PC-9 (cell line): ENCODE measurements around the gene TRIM44.

Source experiments
- EZH2 ChIP-seq: fragments of 200-600 bp; sonication (generic); IDR thresholded peaks from 2 replicates; pipeline ENCODE4 v1.8.0; 2017; ENCODE audit warnings: antibody characterized with exemption, low read depth
- TF ChIP-seq, protein P1 (sequence below): fragments of 200-600 bp; sonication (generic); conservative IDR thresholded peaks from 2 replicates; pipeline ENCODE4 v1.6.1; 2017; ENCODE audit warnings: mixed run types, antibody characterized with exemption, mild to moderate bottlenecking, moderate library complexity

DNA sequence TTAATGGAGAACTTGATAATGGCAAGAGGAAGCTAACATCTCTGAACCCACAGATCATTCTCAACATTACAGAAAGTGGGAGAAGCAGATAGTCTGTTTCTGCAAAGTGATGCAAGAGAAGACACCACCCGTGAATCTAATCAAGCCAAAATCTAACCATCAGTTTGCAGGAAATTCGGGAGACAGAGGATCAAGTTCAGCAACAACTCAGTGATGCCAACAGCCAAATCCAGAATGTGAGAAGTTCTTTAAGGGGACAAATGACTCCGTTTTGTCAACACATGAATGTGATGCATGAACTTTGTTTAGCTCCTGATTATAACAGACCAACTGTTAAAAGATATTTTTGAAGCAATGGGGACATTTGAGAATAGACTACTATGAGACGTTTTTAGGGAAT is 186.0 kb downstream of the TRIM44 start:
- TF ChIP-seq, protein P1, sequence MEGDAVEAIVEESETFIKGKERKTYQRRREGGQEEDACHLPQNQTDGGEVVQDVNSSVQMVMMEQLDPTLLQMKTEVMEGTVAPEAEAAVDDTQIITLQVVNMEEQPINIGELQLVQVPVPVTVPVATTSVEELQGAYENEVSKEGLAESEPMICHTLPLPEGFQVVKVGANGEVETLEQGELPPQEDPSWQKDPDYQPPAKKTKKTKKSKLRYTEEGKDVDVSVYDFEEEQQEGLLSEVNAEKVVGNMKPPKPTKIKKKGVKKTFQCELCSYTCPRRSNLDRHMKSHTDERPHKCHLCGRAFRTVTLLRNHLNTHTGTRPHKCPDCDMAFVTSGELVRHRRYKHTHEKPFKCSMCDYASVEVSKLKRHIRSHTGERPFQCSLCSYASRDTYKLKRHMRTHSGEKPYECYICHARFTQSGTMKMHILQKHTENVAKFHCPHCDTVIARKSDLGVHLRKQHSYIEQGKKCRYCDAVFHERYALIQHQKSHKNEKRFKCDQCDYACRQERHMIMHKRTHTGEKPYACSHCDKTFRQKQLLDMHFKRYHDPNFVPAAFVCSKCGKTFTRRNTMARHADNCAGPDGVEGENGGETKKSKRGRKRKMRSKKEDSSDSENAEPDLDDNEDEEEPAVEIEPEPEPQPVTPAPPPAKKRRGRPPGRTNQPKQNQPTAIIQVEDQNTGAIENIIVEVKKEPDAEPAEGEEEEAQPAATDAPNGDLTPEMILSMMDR = no peak
- TF ChIP-seq EZH2 = no peak
